GM20431 (cell line): ENCODE measurements around the gene CLIC1.

ENCODE experiments used
- in situ Hi-C: fragments of 300-500 bp; cut with MseI, MboI; formaldehyde crosslinking; loops from one replicate; pipeline ENCODE4 v1.15.0; 2020; ENCODE audit warnings: low sequenced_read_pairs; ENCODE audit not compliant: unreplicated experiment

The CLIC1 gene

DNA sequence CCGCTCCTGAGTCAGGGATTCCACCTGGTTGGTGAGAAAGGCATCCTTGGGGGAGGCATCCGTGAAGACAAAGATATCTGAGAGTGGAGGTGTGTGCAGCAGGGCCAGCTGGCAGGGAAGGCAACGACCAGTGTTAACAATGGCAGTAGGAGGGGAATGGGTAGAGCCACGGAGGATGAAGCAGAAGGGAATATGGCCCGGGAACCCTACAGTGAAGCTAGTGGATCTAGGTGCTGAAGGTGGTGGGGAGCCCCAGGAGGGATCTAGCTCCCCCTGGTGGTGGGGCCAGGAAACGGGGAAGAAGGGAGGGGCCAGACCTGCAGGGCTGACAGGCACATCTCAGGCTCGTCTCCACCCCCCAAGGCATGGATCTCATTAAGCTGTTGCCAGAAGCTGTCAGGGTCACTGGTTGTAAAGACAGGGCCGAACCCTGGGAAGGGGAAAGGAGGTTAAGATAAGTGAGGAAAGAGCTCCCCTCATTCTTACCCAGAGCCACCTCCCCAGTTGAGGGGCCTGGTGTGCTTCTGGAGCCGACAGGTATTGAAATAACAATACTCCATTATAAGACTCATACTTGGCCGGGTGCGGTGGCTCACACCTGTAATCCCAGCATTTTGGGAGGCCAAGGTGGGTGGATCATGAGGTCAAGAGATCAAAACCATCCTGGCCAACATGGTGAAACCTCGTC lies 33.5 kb upstream of the CLIC1 start:
- in situ Hi-C loops: no loop called here

DNA sequence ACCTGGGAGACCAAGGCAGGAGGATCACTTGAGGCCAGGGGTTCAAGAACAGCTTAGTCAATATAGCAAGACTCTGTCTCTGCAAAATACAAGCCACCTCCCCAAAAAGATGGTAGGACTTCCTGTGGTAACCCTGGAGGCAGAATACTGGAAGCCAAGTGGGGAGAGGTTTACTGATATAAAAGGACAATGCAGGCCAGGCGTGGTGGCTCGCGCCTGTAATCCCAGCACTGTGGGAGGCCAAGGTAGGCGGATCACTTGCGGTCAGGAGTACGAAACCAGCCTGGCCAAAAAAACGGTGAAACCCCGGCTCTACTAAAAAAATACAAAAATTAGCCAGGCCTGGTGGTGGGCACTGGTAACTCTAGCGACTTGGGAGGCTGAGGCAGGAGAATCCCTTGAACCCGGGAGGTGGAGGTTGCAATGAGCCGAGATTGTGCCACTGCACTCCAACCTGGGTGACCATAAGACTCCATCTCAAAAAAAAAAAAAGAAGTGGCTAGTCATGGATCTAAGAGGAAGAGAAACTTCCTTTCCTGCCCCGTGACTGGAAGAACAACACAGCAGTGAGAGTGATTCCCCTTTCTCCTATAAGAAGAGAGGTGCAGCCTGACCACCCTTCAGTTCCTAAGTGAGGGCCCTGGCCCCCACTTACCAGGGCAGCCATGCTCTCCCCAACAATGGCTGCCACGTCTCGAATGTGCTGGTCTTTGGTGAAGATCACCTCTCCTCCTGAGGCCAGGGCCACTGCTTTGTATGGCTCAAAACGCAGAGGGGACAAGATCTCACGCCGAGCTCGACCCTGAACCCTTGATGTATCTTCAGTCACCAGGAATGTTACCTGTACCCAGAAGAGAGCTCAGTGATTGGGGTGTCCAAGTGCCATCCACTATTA lies 32.3 kb upstream of the CLIC1 start:
- in situ Hi-C loops: no loop called here

DNA sequence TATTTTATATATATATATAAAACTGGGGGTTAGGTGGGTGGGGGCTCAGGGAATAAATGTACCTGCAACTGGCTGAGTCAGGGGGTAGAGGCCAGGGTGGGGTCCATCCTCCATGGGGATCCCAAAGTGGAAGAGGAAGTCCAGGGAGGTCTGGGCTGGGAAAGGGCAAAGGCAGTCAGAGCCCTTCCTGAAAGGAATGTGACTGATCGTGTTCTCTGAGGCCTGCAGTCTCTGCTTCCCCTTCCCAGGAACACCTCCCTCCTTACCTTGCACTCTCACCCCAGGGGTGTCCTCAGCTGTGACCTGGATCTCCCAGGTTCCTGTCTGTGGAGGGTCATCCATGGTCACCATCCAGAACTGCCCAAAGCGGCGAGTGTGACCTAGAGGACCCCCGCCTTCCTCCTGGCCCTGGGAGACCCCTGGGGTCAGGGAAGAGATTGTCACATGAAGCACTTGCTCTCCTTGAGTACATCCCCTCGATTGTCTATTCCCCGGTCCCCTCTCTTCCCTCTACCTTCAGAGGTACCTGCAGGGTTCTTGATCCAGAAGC lies 30.8 kb upstream of the CLIC1 start:
- in situ Hi-C loops: no loop called here

DNA sequence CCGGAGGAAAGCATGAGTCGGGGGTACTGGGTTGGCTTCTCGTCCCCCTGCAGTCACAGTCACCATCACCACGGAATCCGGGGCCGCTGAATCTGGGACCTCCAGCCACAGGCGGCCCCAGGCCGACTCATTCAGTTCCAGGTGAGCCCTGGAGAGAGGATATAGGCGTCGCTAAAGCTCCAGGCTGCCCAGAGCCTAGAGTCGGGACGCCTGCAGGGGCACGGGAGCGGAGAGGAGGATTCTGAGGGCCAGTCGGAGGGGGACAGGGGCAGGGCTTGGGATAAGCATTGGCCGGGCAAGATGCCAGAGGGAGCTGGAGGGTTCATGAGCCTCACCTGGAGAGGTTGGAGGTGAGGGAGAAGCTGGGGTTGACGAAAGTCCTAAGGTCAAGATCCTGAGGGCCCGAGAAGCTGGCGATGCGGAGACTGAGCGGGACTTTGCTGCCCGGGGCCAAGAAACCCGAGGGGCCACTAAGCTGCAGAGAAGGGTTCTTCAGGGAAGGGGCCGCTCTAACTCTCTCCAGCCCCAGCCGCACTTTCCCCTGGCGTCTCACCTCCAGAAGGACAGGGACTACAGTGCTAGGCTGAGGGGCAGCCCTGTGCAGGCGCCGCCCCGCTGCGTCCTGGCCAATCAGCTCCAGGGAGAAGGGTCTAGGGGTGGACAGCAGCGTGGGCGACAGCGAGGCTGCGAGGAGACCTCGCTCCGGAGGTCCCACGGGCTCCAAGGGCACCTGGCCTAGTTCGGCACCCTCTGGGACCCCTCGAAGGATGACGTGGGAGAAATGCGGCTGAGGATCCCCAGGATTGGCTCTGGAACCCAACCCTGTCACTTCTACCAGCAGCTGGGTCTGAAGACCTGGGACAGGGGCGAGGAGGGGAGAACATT lies 29.8 kb upstream of the CLIC1 start:
- in situ Hi-C loops: no loop called here

DNA sequence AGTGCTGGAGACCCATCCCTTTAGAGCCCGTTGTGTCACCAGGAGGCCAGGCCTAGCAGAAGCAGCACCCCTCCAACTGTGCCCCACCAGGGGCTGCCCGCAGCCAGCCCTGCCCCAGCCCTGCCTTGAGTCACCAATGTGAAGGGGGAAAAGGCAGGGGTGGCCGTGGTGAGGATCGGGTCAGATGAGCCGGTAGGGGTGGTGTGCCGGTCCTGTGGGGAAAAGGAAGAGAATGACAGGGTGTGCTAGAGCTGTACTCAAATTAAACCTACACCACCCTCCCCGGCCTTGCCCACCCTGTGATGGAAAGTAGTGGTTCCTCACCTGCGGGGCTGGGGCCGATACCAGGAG lies 29.2 kb upstream of the CLIC1 start:
- in situ Hi-C loops: no loop called here

DNA sequence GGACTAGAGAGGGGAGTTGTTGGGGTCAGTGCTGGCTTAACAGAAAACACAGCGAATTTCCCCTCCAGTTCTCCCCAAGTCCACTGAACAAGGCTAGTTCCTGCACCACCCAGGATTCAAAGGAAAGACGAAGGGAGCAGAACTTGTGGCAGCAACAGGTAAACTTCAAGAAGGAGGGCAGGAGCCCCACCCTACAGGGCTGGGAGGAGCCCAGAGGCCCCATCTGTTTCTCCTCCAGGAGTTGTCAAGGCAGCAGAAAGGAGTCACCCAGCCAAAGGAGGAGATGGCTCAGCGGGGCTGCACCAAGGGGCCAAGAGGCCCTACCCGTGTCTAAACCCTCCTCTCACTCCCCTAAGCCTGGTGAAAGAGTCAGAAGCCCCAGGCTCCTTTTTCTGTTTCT lies 27.9 kb upstream of the CLIC1 start:
- in situ Hi-C loops: no loop called here

DNA sequence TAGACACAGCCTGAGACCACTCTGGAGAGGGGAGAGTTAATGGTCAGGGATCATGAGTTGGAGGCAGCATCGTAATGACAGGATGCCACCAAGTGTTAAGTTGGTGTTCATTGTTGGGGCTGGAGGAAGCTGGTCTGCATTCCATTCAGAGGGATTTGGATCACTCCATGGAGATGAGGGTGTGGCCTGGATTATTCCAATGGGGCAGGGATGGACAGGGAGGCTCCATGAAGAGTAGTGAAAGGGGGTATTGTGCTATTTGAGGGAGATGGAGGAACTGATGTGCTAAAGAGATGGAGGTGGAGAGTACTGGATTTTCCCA lies 27.2 kb upstream of the CLIC1 start:
- in situ Hi-C loops: no loop called here

DNA sequence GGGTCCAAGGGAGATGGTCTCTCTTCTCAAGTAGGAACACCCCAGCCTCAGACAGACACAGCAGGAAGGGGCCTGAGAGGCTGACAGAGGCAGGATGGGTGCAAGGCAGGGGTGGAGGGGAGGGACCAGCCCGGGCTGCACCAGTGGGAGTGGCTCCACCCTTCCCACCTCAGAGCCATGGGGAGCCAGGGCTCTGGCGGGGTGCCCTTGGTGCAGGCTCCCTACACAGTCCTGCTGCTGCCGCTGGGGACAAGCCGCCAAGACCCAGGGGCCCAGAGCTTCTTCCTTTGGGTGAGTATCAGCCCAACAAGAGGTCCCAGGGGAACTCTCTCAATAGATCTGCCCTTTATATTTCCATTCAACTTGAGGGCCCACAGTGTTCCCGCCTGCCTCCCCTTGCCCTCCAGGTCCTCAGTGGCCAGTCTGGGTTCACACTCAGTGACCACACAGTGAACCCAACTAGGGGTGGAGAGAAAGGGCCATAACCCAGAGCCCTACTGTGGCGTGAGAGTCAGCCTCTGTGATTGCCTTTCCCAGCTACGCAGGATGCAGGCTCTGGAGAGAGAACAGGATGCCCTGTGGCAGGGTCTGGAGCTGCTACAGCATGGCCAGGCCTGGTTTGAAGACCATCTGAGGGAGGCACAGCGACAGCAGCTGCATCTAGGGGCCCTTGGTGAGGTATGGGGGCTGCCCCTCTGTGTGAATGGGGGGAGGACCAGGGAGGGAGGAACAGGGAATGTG lies 26.7 kb upstream of the CLIC1 start:
- in situ Hi-C loops: no loop called here

DNA sequence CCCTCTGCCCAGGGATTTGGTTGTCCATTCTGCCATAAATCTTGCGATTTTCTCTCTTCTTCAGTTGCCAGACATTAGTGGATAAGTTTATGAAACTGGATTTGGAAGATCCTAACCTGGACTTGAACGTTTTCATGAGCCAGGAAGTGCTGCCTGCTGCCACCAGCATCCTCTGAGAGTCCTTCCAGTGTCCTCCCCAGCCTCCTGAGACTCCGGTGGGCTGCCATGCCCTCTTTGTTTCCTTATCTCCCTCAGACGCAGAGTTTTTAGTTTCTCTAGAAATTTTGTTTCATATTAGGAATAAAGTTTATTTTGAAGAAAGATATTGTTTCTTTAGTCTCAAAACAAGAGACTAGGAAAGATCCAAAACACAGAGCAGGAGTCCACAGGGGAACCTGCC lies 26.0 kb upstream of the CLIC1 start, which contains the start of gene SAPCD1:
Gene SAPCD1 (plus strand): TSS at position 301 of the 400 bp plus-strand sequence. CDS start 399 bp downstream, outside the sequence.
- in situ Hi-C loops: no loop called here

DNA sequence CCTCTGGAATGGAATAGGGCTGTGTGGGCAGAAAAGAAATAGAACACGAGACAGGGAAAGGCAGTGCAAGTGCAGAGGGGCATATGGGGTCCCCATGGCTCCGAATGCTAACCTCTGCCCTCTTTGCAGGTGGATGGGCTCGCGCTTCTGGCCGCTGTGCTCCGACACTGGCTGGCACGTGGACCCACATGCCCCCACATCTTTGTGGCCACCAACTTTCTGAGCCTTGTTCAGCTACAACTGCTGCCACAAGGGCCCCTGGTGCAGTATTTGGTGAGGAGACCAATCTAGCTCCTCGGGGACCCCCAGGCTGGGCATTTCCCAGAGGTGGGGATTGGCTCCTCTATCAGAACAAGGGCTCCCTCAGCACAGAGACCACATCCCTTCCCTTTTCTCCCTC lies 25.0 kb upstream of the CLIC1 start:
- in situ Hi-C loops: no loop called here

DNA sequence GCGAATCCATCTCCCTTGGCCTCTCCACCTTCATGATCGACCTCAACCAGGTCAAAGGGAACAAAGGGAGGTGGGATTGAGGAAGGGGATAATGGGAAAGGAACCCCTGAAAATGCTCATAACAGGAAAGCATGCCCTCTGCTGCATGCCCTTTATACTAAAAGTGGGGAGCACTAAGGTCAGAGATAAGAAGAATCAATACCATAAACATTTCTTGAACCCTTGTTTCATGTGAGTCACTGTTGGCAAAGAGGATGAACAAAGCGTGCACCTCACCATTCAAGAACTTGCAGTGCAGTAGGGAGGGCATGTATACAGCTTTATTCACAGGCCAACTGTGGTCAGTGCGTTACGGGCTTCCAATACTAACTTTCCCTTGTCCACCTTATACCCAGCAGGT lies 24.5 kb upstream of the CLIC1 start:
- in situ Hi-C loops: no loop called here

DNA sequence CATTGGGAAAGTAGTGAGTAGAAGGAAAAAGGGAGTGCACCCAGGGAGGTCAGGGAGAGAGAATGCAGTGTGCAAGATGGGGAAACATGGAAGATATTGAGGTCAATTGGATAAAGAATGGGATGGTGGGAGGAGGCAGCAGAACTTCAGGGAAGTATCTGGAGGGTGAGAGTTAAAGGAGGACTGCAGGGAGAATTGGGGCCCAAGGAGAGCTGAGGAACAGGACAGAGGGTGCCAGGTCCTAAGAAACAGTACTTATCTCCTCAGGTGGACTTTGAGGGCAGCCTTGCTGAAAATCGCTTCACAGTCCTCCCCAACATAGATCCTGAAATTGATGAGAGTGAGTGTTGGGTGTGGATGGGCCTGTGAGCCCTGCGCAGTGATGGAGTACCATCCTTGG lies 22.0 kb upstream of the CLIC1 start:
- in situ Hi-C loops: no loop called here

DNA sequence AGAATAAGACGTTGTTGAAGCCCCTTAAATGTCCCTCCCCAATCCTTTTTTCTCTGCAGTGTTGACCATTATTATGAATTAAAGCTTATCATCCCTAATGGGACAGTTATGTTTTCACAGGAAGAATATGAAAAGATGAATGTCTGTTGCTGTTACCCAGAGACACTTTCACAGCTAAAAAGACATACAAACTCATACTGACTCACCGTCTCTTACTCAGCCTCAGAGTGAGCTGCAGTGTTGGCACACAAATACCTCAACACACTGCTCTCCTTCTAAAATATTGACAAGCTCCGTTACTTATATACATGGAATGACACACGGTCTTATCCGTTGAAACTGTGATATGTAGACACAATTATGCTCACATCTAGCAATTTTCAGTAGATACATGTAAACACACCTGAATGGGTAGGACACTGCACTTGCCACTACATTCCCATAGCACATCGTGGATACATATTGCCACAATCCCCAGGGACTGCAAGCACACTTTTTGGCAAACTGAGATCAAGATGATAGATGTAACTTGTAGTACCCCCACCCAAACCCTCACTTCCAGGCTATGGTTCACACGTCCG lies 16.5 kb upstream of the CLIC1 start:
- in situ Hi-C loops: no loop called here

DNA sequence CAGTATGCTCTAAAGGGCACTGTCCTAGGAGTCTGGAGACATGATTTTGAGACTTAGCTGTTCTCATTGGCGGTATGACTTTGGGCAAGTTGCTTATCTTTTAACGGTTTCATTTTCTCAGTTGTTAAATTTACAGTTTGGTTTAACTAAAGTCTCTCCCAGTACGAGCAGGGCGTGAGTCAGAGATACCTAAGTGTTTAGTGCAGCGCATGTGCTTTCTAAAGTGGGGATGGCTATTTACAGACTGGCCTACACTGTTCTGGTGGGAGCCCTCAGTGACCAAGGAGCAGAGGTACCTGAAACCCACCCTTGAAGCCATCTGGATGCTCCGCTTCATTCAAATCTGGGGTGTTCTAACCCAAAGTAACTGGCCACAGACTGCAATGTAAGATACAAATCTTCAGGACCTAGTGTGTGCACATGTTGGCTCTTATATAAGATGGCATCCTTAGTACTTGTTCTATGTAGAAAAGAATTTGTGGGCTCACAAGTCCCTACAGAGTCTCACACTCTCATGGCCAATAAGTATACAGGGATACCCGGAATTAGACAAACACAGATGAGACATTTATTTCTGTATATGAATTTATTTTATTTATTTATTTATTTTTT lies 14.2 kb upstream of the CLIC1 start:
- in situ Hi-C loops: no loop called here

DNA sequence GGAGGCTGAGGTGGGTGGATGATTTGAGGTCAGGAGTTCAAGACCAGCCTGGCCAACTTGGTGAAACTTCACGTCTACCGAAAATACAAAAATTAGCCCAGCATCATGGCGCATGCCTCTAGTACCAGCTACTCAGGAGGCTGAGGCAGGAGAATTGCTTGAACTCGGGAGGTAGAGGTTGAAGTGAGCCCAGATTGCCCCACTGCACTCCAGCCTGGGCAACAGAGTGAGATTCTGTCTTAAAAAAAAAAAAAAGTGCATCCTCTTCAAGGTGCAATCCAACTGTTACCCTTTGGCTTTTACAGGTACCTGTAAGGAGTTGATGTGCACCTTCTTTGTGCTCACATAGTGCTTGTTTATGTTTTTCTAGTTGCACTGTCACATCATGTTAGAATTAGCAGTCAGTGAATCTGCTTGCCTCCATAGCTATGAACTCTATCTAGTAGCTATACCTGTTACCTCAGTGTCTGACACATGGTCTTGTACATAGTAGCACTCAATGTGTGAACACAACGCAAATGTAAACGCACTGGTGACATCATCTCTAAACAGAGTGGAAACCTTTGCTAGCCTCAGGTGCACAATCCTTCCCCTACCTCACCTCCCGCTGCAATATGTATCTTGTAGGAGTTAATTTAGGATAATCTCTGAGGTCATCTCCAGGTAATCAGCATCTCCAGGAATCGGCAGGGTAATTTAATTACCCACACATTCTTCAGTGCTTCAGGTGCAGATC lies 13.1 kb upstream of the CLIC1 start:
- in situ Hi-C loops: no loop called here

DNA sequence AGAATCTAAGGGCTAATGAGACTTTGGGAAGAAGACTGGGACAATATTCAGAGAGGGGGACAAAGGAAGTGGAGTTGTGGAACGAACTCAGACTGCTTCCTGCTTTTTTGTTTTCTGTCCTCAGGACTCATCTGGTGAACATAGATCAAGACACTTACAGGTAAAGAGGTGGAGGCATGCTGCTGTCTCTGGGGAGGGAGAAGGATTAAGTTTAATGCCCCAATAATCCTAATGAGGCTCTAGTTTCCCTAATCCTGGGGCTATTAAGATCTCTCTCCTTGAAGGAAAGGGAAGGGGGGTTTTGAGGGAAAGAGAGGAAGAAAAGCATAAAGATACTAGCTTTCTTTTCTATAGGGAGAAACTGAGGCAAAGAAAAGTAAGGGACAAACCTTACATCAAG lies 8.1 kb upstream of the CLIC1 start:
- in situ Hi-C loops: no loop called here

DNA sequence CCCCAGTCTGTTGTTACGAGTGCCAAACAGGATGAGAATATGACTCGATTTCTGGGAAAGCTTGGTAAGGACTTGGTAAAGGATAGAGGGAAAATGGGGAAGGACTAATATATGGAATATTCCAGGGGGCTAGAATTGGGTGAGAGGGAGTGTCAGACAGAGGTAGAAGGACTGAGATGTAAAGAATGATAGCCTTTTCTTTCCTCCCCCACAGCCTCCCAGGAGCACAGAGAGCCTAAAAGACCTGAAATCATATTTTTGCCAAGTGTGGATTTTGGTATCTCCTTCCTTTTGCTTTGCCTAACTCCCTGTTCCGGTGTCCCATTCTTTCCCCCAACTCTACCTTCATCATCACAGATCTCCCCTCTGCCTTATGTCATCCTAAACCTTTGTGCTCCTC lies 6.6 kb upstream of the CLIC1 start:
- in situ Hi-C loops: no loop called here

DNA sequence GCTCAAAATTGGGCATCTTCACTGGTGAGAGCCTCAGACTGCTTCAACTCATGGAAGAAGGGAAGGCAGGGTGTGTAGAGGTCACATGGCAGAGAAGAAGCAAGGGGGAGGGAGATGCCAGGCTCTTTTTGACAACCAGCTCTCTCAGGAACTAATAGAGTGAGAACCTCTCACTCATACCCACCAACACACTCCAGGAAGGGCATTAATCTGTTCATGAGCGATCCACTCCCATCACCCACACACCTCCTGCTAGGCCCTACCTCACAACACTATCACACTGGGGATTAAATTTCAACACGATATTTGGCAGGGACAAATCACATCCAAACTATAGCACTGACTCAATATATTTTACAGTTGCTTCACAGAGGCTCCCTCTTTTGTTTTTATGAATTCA lies 5.5 kb upstream of the CLIC1 start:
- in situ Hi-C loops: no loop called here
